ENCODE results near the gene MACROD1. TPM values are rescaled to one million over a fixed set of nuclear protein-coding genes. Genes with fewer than 3 reads are reported as not detected.
A peak's percentile ranks its signal among the peaks of the same experiment; 100 is the strongest.

The MACROD1 gene
- total RNA-seq, 1 experiment from 2014 or later, result 22.5 TPM

GRCh38 chr11:64018310-64018709, 147.6 kb downstream of the MACROD1 start:
- no peak for DNase-seq (ENCODE audit: low read depth)

DNA sequence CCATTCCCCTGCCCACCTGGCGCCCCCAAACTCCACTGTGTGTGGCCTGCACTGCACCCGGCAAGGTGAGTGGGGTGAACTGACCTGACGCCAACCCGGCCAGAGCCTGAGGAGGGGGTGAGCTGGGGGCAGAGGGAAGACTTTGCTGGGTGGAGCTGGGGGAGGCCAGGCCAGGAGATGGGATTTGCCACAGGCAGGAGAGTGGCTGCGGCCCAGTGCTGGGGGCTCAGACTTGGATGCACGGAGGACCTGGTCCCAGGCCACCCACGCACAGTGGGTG, 148.0 kb downstream of the MACROD1 start:
- DNase-seq (ENCODE audit: low read depth), result no peak

DNA sequence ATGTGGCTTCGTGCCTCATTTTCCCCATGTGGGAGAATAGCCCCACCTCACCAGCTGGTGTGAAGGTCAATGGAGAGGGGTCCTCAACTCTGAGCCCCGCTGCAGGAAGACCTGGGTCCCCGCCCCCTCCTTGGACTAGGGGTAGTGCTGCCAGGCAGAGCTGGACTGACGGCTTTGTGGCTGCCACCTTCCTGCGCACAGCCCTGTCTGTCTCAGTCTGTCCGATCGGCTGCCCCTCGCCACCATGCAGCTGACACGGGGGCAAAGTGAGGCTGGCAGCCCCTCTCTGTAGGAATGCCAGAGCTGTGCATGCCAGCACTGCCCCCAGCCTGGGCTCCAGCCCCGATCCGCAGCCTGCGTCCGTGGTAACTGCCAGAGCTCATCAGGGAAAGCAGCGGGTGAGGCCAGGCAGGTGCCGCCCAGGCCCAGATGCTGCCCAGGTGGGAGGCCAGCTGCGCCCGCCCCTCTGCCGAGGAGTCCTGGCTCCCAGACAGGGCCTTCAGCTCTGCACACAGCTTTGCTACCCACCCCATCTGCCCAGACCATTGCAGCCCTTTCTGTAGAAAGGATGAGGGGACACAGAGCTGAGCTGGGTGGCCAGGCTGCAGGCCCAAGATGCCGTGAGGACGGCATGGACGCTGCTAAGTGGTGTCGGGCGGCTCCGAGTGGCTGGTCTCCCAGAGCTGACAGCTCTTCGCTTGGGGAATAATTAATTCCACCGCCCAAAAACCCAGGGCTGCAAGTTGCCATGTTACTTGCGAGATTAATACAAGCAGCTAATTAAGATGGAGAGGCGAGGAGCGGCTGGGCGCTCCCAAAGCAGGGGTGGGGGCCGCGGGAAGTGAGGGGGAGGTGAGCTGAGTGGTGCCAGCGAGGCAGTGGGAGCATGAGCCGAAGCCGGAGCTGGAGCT, 149.7 kb downstream of the MACROD1 start:
- no peak for DNase-seq (ENCODE audit: low read depth)

GRCh38 chr11:64015510-64015909, 150.4 kb downstream of the MACROD1 start:
- no peak for DNase-seq (ENCODE audit: low read depth)

- no peak for DNase-seq (ENCODE audit: low read depth)
Measured at GRCh38 chr11:64014356-64014755, 151.6 kb downstream of the MACROD1 start.

DNA sequence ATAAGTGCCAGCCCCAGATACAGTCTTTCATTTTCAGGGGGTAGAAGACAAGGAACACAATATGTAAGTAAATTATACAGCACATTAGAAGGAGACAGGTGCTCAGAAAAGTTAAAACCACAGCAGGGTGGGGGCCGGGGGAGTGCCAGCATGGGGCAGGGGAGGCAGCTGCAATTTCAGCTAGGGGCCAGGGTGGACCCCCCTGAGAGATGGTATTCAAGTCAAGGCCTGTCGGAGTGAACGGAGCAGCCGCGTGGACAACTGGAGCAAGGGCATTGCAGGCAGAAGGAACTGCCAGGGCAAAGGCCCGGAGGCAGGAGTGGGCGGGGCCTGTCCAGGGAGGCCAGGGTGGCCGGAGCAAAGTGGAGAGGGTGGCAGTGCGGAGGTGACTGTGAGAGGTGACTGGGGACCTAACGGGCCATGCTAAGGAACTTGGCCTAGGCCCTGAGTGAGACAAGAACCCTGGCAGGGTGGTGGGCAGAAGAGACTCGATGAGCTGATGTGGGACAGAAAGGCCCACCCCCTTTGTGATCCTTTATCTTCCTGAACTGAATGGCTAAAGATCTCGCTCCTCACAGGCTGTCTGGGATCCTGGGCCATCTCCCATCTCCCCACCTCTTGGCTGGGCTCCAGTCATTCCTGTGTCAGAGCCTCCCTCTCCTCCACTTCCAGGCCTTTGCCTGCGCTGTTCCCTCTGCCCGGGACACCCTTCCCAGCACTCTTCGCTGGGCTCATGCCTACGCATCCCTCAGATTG, 152.6 kb downstream of the MACROD1 start:
- DNase-seq (ENCODE audit: low read depth), result no peak

- no peak for DNase-seq (ENCODE audit: low read depth)
Measured at GRCh38 chr11:64011371-64011770, 154.5 kb downstream of the MACROD1 start.

GRCh38 chr11:64010783-64011182, 155.1 kb downstream of the MACROD1 start:
- DNase-seq (ENCODE audit: low read depth), result no peak

GRCh38 chr11:64009710-64010109, 156.2 kb downstream of the MACROD1 start:
- DNase-seq (ENCODE audit: low read depth), result no peak

GRCh38 chr11:64008914-64009633, 156.8 kb downstream of the MACROD1 start:
- no peak for DNase-seq (ENCODE audit: low read depth)

DNA sequence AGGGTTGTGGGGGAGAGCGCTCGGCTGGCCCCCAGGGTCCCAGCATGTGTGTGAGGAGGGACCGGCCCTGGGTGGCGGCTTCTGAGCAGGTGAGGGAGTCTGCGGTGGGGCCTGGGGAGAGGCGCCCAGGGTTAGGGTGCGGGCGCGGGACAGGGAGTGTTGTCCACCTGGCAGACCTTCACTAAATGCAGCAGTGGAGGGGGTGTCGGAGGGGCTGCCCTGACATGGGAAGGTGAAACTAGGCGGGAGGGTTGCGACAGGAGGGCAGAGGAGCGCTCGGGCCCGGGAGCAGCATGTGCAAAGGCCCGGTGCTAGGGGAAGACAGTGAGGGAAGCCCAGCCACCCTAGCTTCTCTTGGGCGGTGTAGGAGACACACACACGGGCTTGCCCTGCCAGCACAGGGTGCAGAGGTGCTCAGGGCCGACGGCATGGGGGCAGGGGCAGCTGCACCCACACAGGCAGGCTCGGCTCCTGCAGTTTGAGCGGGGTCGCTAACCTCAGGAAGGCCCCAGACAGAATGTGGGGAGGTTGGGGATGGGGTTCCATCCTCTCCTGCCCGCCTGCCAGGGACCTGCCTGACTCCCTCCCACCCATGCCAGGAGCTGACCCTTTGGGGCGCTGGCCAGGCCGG, 157.5 kb downstream of the MACROD1 start:
- DNase-seq (ENCODE audit: low read depth), result no peak

- no peak for DNase-seq (ENCODE audit: low read depth)
Measured at GRCh38 chr11:64007629-64008282, 158.2 kb downstream of the MACROD1 start.

DNA sequence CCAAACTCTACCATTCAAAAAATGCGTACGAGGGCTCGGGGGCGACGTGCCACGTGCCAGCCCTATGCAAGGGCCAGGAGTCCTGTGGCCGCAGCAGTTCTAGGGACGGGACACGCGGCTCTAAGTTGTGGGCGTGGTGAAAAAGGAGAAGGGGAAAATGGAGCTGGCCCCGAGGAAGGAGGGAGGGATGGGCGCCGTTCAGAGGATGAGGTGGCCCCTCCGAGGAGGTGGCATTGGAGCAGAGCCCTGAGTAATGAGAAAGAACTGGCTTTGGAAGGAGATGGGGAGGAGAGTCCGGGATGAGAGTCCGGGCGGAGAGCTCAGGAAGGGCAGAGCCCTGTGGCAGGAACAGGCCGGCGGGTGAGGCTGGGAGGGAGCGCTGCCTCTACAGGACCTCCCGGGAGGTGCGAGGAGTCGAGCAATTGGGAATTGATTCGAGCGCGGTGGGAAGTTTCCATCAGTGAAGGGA, 158.7 kb downstream of the MACROD1 start:
- DNase-seq (ENCODE audit: low read depth), result no peak

GRCh38 chr11:64006398-64006797, 159.5 kb downstream of the MACROD1 start:
- no peak for DNase-seq (ENCODE audit: low read depth)

DNA sequence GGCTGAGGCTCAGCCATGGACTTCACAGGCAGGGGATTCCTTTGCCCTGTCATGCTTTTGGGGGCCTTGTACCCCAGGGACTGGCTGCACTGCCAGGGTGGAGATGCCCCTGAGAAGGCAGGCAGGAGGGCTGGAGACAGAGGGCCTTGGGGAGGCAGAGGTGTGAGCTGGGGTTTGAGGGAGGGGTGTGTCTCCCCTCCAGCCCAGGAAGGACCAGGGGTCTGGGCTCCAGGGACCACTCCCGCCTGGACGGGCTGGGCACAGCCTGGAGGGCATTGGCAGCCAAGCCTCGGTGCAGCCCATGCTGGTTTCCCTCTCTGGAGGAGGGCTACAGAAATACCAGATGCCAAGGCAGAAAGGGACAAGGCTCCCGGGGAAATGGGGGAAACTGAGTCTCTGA, 160.2 kb downstream of the MACROD1 start:
- DNase-seq (ENCODE audit: low read depth), result no peak

GRCh38 chr11:64004590-64004984, 161.3 kb downstream of the MACROD1 start:
- peak; percentile 42 for DNase-seq (ENCODE audit: low read depth)

DNA sequence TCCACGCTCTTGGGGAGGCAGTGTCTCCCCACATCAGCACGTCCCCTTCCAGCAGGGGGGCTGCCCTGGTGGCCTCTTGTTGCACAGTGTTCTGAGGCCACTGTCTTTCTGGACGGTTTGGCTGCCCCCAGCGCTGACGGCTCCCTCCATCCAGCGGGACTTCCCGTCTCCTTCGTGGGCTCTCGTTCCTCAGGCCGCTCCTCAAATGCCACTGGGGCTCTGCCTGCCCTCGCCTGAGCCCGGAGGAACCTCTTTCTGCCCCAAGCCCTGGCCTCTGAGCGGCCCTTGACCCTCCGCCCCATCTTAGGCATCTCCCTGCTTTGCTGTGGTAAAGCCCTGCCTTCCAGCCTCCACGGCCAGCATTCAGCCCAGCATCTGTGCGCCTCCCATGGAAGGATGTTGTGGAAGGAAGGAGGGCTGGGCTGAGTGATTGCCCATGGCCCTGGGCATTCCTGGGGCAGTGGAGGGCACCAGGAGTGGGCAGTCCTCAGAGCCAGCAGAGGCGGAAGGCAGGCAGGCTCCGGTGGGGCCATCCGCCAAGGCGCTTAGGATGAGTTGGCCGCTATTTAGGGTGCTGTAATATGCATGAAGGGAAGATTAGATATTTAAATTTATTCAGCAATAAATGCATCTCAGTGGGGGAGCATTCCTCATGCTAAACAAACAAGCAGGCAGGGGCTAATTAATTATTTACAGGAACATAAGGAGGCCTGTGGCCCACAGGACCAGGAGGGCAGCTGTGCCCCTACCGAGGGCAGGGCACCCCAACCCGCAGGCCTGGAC, 161.9 kb downstream of the MACROD1 start:
- DNase-seq (ENCODE audit: low read depth), result no peak

DNA sequence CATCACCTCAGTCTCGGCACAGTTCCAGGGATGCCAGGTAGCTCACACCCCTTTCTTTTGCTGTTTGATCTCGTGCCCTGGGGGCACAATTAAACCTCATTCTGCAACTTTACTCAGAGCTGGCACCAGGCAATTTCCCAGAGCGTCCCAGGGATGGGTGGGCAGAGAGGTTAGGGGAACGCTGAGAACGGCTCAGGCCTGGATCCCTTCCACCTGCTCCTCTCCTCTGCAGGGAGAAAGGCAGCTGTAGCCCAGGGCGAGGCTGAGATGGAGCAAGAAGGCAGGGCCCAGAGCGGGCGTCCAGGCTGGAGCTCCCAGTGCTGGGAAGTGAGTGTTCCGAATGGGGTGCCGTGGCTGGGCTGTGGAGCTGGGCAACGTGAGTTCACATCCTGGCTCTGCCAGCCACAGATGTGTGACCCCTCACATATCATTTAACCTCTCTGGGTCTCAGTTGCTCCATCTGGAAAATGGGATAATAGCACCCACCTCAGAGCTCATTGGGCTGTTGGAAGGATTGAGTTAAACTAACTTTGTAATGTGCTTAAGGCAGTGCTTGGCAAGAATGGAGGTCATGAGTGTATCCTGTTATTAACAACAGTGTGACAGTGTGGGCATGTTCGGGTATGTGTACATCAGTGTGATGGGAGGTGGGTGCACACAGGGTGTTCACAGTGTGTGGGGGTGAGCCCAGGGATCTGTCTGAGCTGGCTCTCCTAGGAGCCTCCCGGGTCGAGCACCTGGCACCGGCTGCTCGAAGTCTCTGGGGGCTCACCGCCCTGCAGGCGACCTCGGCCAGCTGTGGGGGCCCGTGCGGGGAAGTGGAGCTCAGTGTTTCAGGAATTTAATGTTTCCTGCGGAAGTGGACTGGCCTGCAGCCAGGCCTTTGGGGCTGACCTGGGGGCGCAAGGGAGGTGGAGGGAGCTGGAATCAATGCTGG, 164.2 kb downstream of the MACROD1 start:
- DNase-seq (ENCODE audit: low read depth), result no peak
